Activated CD4-positive, alpha-beta T cell treated with anti-CD3 and anti-CD28 coated beads for 36 hours (primary cell): ENCODE data around the gene MICU1. TPM values are rescaled to one million over a fixed set of nuclear protein-coding genes. Genes with fewer than 3 reads are reported as not detected.

ENCODE experiments used
- ATAC-seq: fragments of 200-7000 bp; cut with Tn5 transposase; one replicate; pipeline ENCODE4 v1.10.0; 2021; ENCODE audit warnings: mild to moderate bottlenecking, moderate library complexity
- CTCF ChIA-PET: fragments of 350-600 bp; sonication (Branson Sonifier 250); formaldehyde crosslinking; loops from one replicate; lab custom pipeline; 2021; ENCODE audit warnings: antibody characterized with exemption; lab: Charles Lee
- POLR2A ChIA-PET: fragments of 350-600 bp; sonication (Branson Sonifier 250); formaldehyde crosslinking; loops from one replicate; lab custom pipeline; 2021; ENCODE audit warnings: antibody characterized with exemption, inconsistent platforms; lab: Charles Lee
- DNase-seq: peaks from one replicate; pipeline ENCODE4 v3.0.0-alpha.2; 2020
- H3K27ac Mint-ChIP-seq: one replicate; pipeline ENCODE4 v1.8.0; 2021; ENCODE audit warnings: mixed read lengths
- H3K27me3 Mint-ChIP-seq: one replicate; pipeline ENCODE4 v1.8.0; 2021; ENCODE audit warnings: mixed read lengths
- H3K36me3 Mint-ChIP-seq: one replicate; pipeline ENCODE4 v1.8.0; 2021; ENCODE audit warnings: low read depth, mixed read lengths
- H3K4me1 Mint-ChIP-seq: one replicate; pipeline ENCODE4 v1.8.0; 2021; ENCODE audit warnings: mixed read lengths
- H3K4me3 Mint-ChIP-seq: one replicate; pipeline ENCODE4 v1.8.0; 2021; ENCODE audit warnings: mild to moderate bottlenecking, moderate library complexity, mixed read lengths
- H3K9me3 Mint-ChIP-seq: one replicate; pipeline ENCODE4 v1.8.0; 2021; ENCODE audit warnings: low read depth, mixed read lengths
- intact Hi-C, 2 experiments: fragments of 100-400 bp; cut with DNase I in 1 of 2; cut with micrococcal nuclease in 1 of 2; formaldehyde crosslinking; loops; one replicate each; pipeline versions ENCODE4 v1.14.2 to v1.15.1; 2022 to 2024; cut with DNase I, micrococcal nuclease
- total RNA-seq, 2 experiments: library from RNA; stranded (reverse); gene quantifications; one replicate each; pipeline ENCODE4 v1.2.3, GENCODE V29; 2021

The MICU1 gene
- total RNA-seq, 2 experiments from 2014 or later, result 41.0 to 51.5 TPM

DNA sequence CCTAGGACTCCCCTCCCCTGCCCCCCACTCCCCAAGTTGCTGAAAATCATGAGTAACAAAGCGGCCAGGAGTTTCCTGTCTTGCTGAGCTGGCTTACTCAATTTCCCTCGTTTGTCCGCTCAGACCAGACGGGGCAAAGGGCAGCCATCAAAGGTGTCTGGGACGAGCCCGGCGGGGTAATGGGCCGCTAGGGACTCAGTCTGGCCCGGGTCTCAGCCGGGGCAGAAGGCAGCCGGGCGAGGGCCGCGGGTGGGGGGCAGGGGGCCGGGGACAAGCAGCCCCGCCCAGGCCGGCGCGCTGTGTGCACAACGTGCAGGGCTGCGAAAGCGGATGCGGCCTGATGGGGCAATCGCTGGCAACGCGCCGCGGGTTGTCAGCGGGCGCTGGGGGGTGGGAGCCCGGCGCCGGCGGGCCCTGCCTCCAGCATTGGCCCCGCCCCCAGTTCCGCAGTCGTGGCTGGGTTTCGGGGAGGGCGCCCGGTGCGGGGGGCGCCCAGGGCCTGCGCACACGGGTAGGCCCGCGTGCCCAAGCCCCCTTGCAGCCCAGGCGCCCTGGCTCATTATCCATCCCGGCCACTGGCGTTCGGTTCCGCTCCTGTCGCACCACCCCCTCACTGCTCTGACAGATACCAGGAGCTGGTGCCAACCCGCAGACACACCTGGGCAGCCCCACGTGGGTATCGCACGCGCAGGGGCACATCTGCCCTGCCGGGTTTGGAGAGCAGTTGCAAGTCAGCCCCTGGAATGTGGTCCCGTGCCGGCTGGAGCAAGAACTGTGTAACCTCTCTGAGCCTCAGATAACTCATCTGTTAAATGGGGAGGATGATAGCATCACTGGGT, 306.2 kb downstream of the MICU1 start:
- Mint-ChIP-seq H3K27ac (peak overlapping the region; percentile 100), H3K4me3 (peak overlapping the region; percentile 86), H3K9me3 (no peaks in the 10 kb centered on the region), H3K36me3 (peaks cover 9% of the 10 kb centered on the region), H3K27me3 (no peaks in the 10 kb centered on the region), H3K4me1 (peaks cover 84% of the 10 kb centered on the region)
- CTCF ChIA-PET, result interaction anchor here (1.2 to 4.9 kb wide), 11 partner anchors 8 to 98 kb away, joined by 4 to 22 read pairs (median 7); partner anchors contain the start of gene DDIT4
- POLR2A ChIA-PET, result interaction anchor here (0.7 to 8.2 kb wide), 13 partner anchors 8 to 184 kb away, joined by 3 to 124 read pairs (median 16); no protein-coding TSS in a partner anchor
- DNase-seq (peak; percentile 95), ATAC-seq (peak; percentile 48)
- intact Hi-C loops, result loop anchor here (1.0 to 5.0 kb wide), 12 partner anchors 9 to 552 kb away; partner anchors contain the start of genes ANAPC16 (in 2 of the 2), ASCC1 (in 2 of the 2), DDIT4 (in 2 of the 2) and DNAJB12 (in 1 of the 2)

DNA sequence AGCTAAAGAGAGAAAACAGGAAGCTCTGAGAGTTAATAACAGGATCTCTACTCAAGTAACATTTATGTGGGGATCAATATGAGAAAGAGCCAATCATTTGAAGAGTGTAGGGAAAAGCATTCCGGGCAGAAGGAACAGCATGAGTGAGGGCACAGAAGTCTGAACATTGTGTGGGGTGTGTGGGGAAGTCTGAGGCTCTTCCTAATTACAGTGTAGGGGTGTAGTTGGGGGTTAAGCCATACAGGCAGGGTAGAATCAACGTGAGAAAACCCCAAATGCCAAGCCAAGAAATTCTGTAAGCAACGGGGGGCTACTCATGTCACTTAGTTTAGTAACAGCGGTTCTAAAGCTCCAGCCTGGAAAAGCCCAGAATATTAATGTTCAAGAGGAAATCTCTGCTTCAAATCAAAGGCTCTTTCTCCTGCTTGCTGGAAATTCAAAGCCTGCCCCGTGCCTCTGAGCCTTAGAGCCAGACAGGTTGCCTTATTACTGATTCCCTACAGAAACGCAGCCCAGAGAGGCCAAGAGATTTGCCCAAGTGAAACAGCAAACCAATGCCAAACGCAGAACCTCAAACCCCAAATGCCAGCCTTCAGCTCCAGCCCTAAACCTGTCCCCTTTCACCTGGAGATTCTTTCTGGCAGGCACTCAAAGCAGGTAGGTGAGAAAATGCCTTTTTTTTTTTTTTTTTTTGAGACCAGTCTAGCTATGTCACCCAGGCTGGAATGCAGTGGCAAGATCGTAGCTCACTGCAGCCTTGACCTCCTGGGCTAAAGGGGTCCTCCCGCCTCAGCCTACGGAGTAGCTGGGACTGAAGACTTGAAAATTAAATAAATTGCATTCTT, 307.2 kb downstream of the MICU1 start:
- ATAC-seq (no peak), DNase-seq (peak; percentile 35)
- intact Hi-C loops, result loop anchor here in 1 of 2 experiments (1.0 kb wide), 1 partner anchor 13 kb away; no protein-coding TSS in a partner anchor
- peak overlapping the region; percentile 99 for H3K27ac Mint-ChIP-seq
- POLR2A ChIA-PET, result interaction anchor here (0.6 to 8.2 kb wide), 10 partner anchors 10 to 183 kb away, joined by 3 to 124 read pairs (median 10); no protein-coding TSS in a partner anchor
- peaks cover 8% of the 10 kb centered on the region for H3K36me3 Mint-ChIP-seq
- H3K9me3 Mint-ChIP-seq, result no peaks in the 10 kb centered on the region
- no peaks in the 10 kb centered on the region for H3K27me3 Mint-ChIP-seq
- H3K4me3 Mint-ChIP-seq, result peak overlapping the region; percentile 86
- H3K4me1 Mint-ChIP-seq, result peaks cover 82% of the 10 kb centered on the region
- CTCF ChIA-PET, result interaction anchor here (0.7 to 4.9 kb wide), 6 partner anchors 8 to 47 kb away, joined by 3 to 22 read pairs (median 5); no protein-coding TSS in a partner anchor

Other genes with a start within 250 kb of the MICU1 start
- 10 to 100 TPM; 15.1 to 16.0 TPM for gene MCU, start 66.1 kb upstream of the MICU1 start, total RNA-seq